ENCODE measurements around the gene RNLS.

Gene RNLS

GRCh38 chr10:88232983-88233543 is 350.1 kb downstream of the RNLS start:
- no peaks in the 10 kb centered on the region for H3K27me3 Mint-ChIP-seq (ENCODE audit: low read depth)
- no peak for TF ChIP-seq CTCF (IDR thresholded peaks at IDR 0.05; ENCODE audit: unreplicated experiment in 3 of 3)
- H3K36me3 Mint-ChIP-seq (ENCODE audit: low read depth), result no peaks in the 10 kb centered on the region
- H3K9me3 Mint-ChIP-seq, result peaks cover 8% of the 10 kb centered on the region
- peak overlapping the region in 2 of 3 experiments; percentile 61 to 87 for H3K27ac Mint-ChIP-seq
- no peak overlapping the region for H3K4me3 Mint-ChIP-seq
- H3K4me1 Mint-ChIP-seq, result peaks cover 45% of the 10 kb centered on the region

GRCh38 chr10:88232029-88232895 is 350.9 kb downstream of the RNLS start:
- no peaks in the 10 kb centered on the region for H3K27me3 Mint-ChIP-seq (ENCODE audit: low read depth)

GRCh38 chr10:88230251-88230650 is 352.9 kb downstream of the RNLS start:
- H3K36me3 Mint-ChIP-seq (ENCODE audit: low read depth), result no peaks in the 10 kb centered on the region
- no peaks in the 10 kb centered on the region for H3K27me3 Mint-ChIP-seq (ENCODE audit: low read depth)
- H3K4me3 Mint-ChIP-seq, result no peak overlapping the region
- peak overlapping the region in 2 of 3 experiments; percentile 13 to 31 for H3K27ac Mint-ChIP-seq
- TF ChIP-seq CTCF (IDR thresholded peaks at IDR 0.05; ENCODE audit: unreplicated experiment in 3 of 3), result no peak
- H3K4me1 Mint-ChIP-seq, result peaks cover 59% of the 10 kb centered on the region
- peaks cover 8% of the 10 kb centered on the region for H3K9me3 Mint-ChIP-seq

More at GRCh38 chr10:88232029-88232895, 350.9 kb downstream of the RNLS start:
- Mint-ChIP-seq H3K9me3 (peaks cover 8% of the 10 kb centered on the region), H3K4me3 (no peak overlapping the region), H3K4me1 (peaks cover 48% of the 10 kb centered on the region), H3K36me3 (ENCODE audit: low read depth) (no peaks in the 10 kb centered on the region), H3K27ac (peak overlapping the region; percentile 7 to 87 (median 61))
- no peak for TF ChIP-seq CTCF (IDR thresholded peaks at IDR 0.05; ENCODE audit: unreplicated experiment in 3 of 3)

- no peak for TF ChIP-seq CTCF (IDR thresholded peaks at IDR 0.05; ENCODE audit: unreplicated experiment in 3 of 3)
- H3K9me3 Mint-ChIP-seq, result peaks cover 8% of the 10 kb centered on the region
- H3K27ac Mint-ChIP-seq, result peak overlapping the region; percentile 42 to 84 (median 58)
- H3K27me3 Mint-ChIP-seq (ENCODE audit: low read depth), result no peaks in the 10 kb centered on the region
- no peaks in the 10 kb centered on the region for H3K36me3 Mint-ChIP-seq (ENCODE audit: low read depth)
- H3K4me3 Mint-ChIP-seq, result no peak overlapping the region
- peaks cover 52% of the 10 kb centered on the region for H3K4me1 Mint-ChIP-seq
Observed at GRCh38 chr10:88228130-88228529, 355.0 kb downstream of the RNLS start.

GRCh38 chr10:88227342-88228018 is 355.6 kb downstream of the RNLS start:
- Mint-ChIP-seq H3K27me3 (ENCODE audit: low read depth) (no peaks in the 10 kb centered on the region), H3K4me1 (peaks cover 53% of the 10 kb centered on the region), H3K4me3 (no peak overlapping the region), H3K36me3 (ENCODE audit: low read depth) (no peaks in the 10 kb centered on the region), H3K27ac (peak overlapping the region; percentile 42 to 84 (median 58)), H3K9me3 (peaks cover 7% of the 10 kb centered on the region)
- no peak for TF ChIP-seq CTCF (IDR thresholded peaks at IDR 0.05; ENCODE audit: unreplicated experiment in 3 of 3)

Measured in nephron (organoid).